ENCODE data around the gene CHL1.

Gene CHL1

DNA sequence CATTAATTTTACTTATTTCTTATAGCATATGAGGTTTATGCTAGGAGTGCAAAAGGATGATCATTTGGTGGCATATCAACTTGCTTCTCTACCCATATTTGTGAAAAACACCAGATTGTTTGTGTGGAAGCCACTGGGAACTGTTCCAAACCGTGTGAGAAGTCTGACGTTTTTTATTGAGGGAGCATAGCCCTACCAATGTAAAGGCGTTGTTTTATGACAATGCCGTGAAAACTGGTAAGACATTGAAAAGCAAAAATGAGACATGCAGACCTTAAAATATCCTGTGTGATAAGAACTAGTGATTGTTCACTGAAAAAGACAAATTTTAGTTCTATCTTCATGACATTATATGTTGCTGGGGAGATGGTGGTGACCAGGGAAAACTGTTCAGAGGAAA, 87.8 kb downstream of the CHL1 start:
- no peak overlapping the region for H3K27ac ChIP-seq
- no peak for TF ChIP-seq ZFX (IDR thresholded peaks at IDR 0.05)
- TF ChIP-seq, protein P1, sequence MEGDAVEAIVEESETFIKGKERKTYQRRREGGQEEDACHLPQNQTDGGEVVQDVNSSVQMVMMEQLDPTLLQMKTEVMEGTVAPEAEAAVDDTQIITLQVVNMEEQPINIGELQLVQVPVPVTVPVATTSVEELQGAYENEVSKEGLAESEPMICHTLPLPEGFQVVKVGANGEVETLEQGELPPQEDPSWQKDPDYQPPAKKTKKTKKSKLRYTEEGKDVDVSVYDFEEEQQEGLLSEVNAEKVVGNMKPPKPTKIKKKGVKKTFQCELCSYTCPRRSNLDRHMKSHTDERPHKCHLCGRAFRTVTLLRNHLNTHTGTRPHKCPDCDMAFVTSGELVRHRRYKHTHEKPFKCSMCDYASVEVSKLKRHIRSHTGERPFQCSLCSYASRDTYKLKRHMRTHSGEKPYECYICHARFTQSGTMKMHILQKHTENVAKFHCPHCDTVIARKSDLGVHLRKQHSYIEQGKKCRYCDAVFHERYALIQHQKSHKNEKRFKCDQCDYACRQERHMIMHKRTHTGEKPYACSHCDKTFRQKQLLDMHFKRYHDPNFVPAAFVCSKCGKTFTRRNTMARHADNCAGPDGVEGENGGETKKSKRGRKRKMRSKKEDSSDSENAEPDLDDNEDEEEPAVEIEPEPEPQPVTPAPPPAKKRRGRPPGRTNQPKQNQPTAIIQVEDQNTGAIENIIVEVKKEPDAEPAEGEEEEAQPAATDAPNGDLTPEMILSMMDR (conservative IDR thresholded peaks at IDR 0.05) = no peak

DNA sequence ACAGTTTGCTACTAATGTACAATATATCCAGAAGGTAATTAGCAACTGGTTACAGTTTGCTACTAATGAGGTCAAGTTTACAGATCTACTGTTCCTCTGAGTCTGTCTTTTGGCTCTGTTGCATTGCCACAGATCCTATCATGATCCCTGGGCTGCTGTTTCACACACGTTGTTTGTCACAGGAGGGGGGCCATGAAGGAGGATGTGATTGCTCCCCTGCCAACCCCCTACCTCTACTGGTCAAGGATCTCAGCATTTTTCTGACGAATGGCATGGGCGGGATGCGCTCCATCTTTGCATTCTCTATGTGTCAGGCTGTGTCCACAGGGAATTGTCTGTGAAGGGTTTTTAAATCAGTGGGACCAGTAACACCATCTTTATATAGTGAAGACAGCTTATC, 91.9 kb downstream of the CHL1 start:
- no peak for TF ChIP-seq ZFX (IDR thresholded peaks at IDR 0.05)
- TF ChIP-seq, protein P1 (conservative IDR thresholded peaks at IDR 0.05) = no peak
- no peak overlapping the region for H3K27ac ChIP-seq

DNA sequence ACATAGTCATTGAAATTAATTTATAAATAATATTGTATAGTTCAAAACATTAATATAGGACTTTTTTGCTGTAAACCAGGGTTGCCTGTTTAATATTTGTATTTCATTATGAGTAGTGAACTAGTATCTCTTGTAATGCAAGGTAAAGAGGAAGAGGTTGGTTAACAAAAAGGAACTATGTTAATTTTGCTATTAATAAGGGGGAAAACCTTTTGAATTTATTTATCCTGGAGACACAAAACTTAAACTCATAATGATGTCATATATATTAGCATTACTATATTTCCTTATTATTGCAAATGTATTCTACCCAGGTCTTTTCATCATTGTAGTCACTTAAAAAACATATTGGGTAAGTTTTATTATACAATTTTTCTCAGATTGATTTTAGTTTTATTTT, 94.5 kb downstream of the CHL1 start:
- H3K27ac ChIP-seq = no peak overlapping the region
- TF ChIP-seq, protein P1 (conservative IDR thresholded peaks at IDR 0.05) = no peak

DNA sequence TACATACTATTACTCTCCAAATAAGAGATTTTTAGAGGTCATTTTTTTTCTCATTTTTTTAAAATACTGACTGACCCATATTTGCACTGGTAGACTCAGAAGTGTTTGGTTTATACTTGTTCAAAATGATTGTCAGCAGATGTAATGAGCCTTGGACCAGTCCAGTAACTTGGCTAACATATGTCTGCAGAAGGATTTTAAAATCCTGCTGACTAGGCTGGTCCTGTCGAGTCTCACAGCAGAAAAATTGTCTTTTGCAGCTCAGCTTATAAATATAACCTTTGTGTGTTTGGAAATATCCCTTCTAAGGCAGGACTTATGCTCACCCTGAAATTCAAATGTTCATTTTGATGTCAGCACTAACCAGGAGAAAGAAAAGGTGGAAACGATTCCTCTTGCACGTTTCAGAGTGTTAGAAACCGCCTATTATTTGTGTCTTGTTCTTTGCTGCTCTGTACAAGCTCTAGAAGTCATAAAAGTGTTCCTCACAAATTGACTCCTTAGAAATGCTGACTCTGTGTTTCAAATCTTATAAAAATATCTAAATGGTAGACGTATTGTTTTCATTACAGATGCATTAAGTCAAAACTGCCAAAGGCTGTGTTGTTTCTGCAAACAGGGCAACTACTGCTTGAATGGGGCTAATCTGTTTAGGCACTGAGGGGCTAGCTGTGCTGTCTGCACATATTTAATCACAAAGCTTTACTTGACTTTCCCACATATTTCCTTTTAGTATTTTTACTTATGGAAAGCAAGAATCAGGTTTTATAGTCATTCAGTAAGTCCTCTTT, 95.3 kb downstream of the CHL1 start:
- TF ChIP-seq, protein P1 (conservative IDR thresholded peaks at IDR 0.05) = no peak
- TF ChIP-seq ZFX (IDR thresholded peaks at IDR 0.05) = no peak
- H3K27ac ChIP-seq = no peak overlapping the region

DNA sequence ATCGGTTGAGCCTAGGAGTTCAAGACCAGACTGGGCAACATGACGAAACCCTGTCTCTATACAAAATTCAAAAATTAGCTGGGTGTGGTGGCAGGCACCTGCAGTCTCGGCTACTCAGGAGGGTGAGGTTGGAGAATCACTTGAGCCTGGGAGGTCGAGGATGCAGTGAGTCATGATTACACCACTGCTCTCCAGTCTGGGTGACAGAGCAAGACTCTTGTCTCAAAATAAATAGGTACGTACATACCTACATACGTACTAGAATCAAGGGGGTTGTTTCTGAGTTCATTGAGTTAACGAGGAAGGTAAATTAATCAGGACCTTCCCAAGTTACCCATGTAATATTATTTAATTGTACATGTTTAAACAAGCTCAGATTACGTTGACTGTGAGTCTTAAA, 97.5 kb downstream of the CHL1 start:
- TF ChIP-seq, protein P1 (conservative IDR thresholded peaks at IDR 0.05) = no peak
- TF ChIP-seq ZFX (IDR thresholded peaks at IDR 0.05) = no peak
- H3K27ac ChIP-seq = no peak overlapping the region

DNA sequence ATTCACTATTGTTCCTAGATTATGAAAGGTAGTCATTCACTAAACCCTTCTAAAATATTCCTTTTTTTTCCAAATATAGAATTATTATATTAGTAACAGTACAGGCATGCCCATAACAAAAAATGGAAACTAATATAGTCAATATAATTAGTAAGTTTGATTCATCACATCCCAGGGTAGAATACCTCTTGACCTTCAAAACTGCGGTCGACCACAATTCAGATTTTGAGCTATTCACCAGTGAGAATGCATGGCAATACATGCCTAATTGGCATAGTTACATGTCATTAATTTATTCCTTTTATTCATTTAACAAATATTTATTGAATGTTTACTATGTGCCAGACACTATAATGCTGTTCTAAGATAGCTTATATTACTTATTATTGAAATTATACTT, 98.0 kb downstream of the CHL1 start:
- no peak overlapping the region for H3K27ac ChIP-seq
- TF ChIP-seq, protein P1 (conservative IDR thresholded peaks at IDR 0.05) = no peak
- no peak for TF ChIP-seq ZFX (IDR thresholded peaks at IDR 0.05)

DNA sequence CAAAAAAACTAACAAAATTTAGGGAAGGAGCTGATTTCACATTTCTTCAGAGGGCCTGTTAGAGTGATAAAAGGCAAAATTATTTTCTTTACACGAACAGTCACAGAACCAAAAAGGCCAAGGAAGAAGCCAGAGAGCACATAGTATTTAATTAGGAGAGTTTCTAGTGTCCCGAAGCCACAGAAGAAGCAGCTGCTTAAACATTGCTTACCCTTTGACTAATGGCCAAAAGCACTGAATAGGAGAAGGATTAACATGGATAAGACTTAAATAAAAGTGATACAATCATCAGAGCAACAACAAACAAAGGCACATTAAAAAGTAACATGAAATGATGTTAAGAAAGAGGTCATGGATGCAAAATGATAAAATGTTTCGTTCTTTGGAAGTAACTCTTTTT, 98.6 kb downstream of the CHL1 start:
- no peak for TF ChIP-seq ZFX (IDR thresholded peaks at IDR 0.05)
- TF ChIP-seq, protein P1 (conservative IDR thresholded peaks at IDR 0.05) = no peak
- no peak overlapping the region for H3K27ac ChIP-seq

Measured in C4-2B (cell line).